ENCODE results near the gene ZNF215. TPM values are rescaled to one million over a fixed set of nuclear protein-coding genes. Genes with fewer than 3 reads are reported as not detected.
"Not testable (repeated sequence)": the region's sequence is repeated elsewhere in the genome, so short reads cannot be mapped to it uniquely, and the experiment has no call there.

Gene ZNF215
- total and polyA plus RNA-seq, 2 experiments from 2014 or later, result 17.3 to 20.8 TPM

DNA sequence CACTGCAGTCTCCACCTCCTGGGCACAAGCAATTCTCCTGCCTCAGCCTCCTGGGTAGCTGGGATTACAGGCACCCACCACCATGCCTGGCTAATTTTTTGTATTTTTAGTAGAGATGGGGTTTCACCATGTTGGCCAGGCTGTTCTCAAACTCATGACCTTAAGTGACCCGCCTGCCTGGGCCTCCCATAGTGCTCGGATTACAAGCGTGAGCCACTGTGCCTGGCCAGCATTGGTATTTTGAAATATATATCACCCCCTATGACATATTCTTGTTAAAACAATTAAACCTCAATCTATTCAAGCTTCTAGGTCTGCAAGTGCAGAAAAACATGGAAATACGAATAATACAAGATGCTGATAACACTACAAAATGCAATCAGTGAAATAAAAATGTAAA is 43.6 kb downstream of the ZNF215 start:
- H3K27ac Mint-ChIP-seq; H3K4me1 ChIP-seq (ENCODE audit: insufficient read depth); H3K27me3 ChIP-seq (ENCODE audit: insufficient read depth); H3K9me2 ChIP-seq (ENCODE audit: insufficient read depth); H3K4me2 ChIP-seq; H4K20me1 ChIP-seq (replicated peaks; ENCODE audit: insufficient read depth); DNase-seq (ENCODE audit: low spot score); H2AFZ ChIP-seq; H3K27ac ChIP-seq (ENCODE audit: low read depth); H3F3A ChIP-seq (replicated peaks; ENCODE audit: low read depth); ATAC-seq; H3K4me3 Mint-ChIP-seq; H3K79me2 ChIP-seq (replicated peaks; ENCODE audit: insufficient read depth); H3K4me1 Mint-ChIP-seq; H3K36me3 ChIP-seq (ENCODE audit: insufficient read depth); H3K27me3 Mint-ChIP-seq (ENCODE audit: insufficient read depth, low read depth, poor library complexity); H3K4me3 ChIP-seq: not testable (repeated sequence)
- H3K9me3 Mint-ChIP-seq, result peaks cover 18% of the 10 kb centered on the region; the same call in 2 of the 3 replicates
- H3K36me3 Mint-ChIP-seq (ENCODE audit: low read depth), result peaks cover 18% of the 10 kb centered on the region; the same call in 2 of the 3 replicates

DNA sequence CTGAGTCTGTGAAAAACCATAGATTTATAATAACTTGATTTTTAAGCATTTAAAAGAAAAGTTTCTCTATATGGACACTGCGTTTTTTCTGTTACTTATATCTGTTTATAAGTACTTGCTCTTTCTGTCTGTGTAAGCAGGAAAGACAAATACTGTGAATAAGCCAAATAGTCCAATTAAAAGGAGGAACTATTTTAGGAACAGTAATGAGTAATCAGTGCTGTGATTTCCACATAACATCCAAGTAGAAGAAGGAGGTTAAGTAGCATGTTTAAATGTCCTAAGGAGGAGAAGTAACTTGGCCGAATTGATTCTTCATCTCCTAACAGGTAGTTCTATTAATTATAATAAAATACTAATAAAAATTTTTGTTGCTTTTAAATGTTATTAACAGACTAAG is 53.1 kb downstream of the ZNF215 start:
- Mint-ChIP-seq H3K4me3 (no peak overlapping the region), H3K4me1 (no peaks in the 10 kb centered on the region), H3K36me3 (ENCODE audit: low read depth) (no peaks in the 10 kb centered on the region; the same call in 2 of the 3 replicates), H3K9me3 (no peaks in the 10 kb centered on the region; the same call in 2 of the 3 replicates), H3K27me3 (ENCODE audit: insufficient read depth, low read depth, poor library complexity) (no peaks in the 10 kb centered on the region), H3K27ac (no peak overlapping the region)
- DNase-seq (ENCODE audit: low spot score) (no peak), ATAC-seq (no peak)
- H3K4me2 ChIP-seq, result no peak overlapping the region
- TF ChIP-seq EZH2phosphoT487 (IDR thresholded peaks at IDR 0.05; ENCODE audit: unreplicated experiment) (no peak), NANOG (IDR thresholded peaks at IDR 0.05; ENCODE audit: borderline replicate concordance) (no peak), STAT1 (IDR thresholded peaks at IDR 0.05; ENCODE audit: unreplicated experiment) (no peak), JUNB (IDR thresholded peaks at IDR 0.05; ENCODE audit: unreplicated experiment) (no peak), ZNF331 (CRISPR knock-in tag; IDR thresholded peaks at IDR 0.05; ENCODE audit: low read depth) (no peak)
- TF ChIP-seq, protein P1, sequence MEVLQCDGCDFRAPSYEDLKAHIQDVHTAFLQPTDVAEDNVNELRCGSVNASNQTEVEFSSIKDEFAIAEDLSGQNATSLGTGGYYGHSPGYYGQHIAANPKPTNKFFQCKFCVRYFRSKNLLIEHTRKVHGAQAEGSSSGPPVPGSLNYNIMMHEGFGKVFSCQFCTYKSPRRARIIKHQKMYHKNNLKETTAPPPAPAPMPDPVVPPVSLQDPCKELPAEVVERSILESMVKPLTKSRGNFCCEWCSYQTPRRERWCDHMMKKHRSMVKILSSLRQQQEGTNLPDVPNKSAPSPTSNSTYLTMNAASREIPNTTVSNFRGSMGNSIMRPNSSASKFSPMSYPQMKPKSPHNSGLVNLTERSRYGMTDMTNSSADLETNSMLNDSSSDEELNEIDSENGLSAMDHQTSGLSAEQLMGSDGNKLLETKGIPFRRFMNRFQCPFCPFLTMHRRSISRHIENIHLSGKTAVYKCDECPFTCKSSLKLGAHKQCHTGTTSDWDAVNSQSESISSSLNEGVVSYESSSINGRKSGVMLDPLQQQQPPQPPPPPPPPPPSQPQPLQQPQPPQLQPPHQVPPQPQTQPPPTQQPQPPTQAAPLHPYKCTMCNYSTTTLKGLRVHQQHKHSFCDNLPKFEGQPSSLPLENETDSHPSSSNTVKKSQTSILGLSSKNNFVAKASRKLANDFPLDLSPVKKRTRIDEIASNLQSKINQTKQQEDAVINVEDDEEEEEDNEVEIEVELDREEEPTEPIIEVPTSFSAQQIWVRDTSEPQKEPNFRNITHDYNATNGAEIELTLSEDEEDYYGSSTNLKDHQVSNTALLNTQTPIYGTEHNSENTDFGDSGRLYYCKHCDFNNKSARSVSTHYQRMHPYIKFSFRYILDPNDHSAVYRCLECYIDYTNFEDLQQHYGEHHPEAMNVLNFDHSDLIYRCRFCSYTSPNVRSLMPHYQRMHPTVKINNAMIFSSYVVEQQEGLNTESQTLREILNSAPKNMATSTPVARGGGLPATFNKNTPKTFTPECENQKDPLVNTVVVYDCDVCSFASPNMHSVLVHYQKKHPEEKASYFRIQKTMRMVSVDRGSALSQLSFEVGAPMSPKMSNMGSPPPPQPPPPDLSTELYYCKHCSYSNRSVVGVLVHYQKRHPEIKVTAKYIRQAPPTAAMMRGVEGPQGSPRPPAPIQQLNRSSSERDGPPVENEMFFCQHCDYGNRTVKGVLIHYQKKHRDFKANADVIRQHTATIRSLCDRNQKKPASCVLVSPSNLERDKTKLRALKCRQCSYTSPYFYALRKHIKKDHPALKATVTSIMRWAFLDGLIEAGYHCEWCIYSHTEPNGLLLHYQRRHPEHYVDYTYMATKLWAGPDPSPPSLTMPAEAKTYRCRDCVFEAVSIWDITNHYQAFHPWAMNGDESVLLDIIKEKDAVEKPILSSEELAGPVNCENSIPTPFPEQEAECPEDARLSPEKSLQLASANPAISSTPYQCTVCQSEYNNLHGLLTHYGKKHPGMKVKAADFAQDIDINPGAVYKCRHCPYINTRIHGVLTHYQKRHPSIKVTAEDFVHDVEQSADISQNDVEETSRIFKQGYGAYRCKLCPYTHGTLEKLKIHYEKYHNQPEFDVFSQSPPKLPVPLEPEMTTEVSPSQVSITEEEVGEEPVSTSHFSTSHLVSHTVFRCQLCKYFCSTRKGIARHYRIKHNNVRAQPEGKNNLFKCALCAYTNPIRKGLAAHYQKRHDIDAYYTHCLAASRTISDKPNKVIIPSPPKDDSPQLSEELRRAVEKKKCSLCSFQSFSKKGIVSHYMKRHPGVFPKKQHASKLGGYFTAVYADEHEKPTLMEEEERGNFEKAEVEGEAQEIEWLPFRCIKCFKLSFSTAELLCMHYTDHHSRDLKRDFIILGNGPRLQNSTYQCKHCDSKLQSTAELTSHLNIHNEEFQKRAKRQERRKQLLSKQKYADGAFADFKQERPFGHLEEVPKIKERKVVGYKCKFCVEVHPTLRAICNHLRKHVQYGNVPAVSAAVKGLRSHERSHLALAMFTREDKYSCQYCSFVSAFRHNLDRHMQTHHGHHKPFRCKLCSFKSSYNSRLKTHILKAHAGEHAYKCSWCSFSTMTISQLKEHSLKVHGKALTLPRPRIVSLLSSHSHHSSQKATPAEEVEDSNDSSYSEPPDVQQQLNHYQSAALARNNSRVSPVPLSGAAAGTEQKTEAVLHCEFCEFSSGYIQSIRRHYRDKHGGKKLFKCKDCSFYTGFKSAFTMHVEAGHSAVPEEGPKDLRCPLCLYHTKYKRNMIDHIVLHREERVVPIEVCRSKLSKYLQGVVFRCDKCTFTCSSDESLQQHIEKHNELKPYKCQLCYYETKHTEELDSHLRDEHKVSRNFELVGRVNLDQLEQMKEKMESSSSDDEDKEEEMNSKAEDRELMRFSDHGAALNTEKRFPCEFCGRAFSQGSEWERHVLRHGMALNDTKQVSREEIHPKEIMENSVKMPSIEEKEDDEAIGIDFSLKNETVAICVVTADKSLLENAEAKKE (CRISPR knock-in tag; IDR thresholded peaks at IDR 0.05), result no peak
- TF ChIP-seq, protein P2, sequence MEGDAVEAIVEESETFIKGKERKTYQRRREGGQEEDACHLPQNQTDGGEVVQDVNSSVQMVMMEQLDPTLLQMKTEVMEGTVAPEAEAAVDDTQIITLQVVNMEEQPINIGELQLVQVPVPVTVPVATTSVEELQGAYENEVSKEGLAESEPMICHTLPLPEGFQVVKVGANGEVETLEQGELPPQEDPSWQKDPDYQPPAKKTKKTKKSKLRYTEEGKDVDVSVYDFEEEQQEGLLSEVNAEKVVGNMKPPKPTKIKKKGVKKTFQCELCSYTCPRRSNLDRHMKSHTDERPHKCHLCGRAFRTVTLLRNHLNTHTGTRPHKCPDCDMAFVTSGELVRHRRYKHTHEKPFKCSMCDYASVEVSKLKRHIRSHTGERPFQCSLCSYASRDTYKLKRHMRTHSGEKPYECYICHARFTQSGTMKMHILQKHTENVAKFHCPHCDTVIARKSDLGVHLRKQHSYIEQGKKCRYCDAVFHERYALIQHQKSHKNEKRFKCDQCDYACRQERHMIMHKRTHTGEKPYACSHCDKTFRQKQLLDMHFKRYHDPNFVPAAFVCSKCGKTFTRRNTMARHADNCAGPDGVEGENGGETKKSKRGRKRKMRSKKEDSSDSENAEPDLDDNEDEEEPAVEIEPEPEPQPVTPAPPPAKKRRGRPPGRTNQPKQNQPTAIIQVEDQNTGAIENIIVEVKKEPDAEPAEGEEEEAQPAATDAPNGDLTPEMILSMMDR (conservative IDR thresholded peaks at IDR 0.05; ENCODE audit: low read depth in 2 of 2), result no peak
- H3K27me3 ChIP-seq (ENCODE audit: insufficient read depth), result no peaks in the 10 kb centered on the region
- no peak overlapping the region for H3K27ac ChIP-seq (ENCODE audit: low read depth)
- no peaks in the 10 kb centered on the region for H3F3A ChIP-seq (replicated peaks; ENCODE audit: low read depth)
- no peaks in the 10 kb centered on the region for H3K36me3 ChIP-seq (ENCODE audit: insufficient read depth)
- no peaks in the 10 kb centered on the region for H3K9me2 ChIP-seq (ENCODE audit: insufficient read depth)
- H3K79me2 ChIP-seq (replicated peaks; ENCODE audit: insufficient read depth), result no peaks in the 10 kb centered on the region
- no peaks in the 10 kb centered on the region; the same call in none of the 2 replicates for H4K20me1 ChIP-seq (replicated peaks; ENCODE audit: insufficient read depth)
- no peaks in the 10 kb centered on the region for H3K4me1 ChIP-seq (ENCODE audit: insufficient read depth)
- H2AFZ ChIP-seq, result no peak overlapping the region
- H3K4me3 ChIP-seq, result no peak overlapping the region
